ENCODE results near the gene STX19.

DNA sequence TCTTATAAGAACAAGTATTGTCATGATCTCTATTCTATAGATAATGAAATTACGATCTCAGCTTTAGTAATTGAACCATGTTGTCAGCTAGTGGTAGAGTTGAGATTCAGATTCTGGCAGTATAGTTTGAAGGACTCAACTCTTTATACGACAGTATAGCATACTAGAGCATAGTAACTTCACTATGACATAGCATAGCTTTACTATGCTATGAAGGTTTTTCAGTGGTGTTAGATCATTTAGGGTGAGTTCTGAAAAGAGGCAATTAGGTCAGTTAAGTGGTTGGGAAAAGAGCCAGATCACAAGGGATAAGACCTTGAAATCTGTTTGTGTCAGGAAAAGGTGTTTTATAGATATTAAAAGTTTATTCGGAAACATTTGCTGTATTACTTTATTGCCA is 8.1 kb downstream of the STX19 start:
- TF ChIP-seq, protein P1, sequence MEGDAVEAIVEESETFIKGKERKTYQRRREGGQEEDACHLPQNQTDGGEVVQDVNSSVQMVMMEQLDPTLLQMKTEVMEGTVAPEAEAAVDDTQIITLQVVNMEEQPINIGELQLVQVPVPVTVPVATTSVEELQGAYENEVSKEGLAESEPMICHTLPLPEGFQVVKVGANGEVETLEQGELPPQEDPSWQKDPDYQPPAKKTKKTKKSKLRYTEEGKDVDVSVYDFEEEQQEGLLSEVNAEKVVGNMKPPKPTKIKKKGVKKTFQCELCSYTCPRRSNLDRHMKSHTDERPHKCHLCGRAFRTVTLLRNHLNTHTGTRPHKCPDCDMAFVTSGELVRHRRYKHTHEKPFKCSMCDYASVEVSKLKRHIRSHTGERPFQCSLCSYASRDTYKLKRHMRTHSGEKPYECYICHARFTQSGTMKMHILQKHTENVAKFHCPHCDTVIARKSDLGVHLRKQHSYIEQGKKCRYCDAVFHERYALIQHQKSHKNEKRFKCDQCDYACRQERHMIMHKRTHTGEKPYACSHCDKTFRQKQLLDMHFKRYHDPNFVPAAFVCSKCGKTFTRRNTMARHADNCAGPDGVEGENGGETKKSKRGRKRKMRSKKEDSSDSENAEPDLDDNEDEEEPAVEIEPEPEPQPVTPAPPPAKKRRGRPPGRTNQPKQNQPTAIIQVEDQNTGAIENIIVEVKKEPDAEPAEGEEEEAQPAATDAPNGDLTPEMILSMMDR (IDR thresholded peaks at IDR 0.05), result no peak
- TF ChIP-seq POLR2A (IDR thresholded peaks at IDR 0.05), result no peak

Measured in heart left ventricle (tissue), 13 donors.